Measurements from ENCODE around the gene HOOK2. TPM values are rescaled to one million over a fixed set of nuclear protein-coding genes. Genes with fewer than 3 reads are reported as not detected.

HOOK2 gene
- total RNA-seq, 1 experiment from 2014 or later, result 96.3 TPM

GRCh38 chr19:12778017-12778904 is 2.9 kb upstream of the HOOK2 start:
- intact Hi-C loops (cut with micrococcal nuclease), result loop anchor here (2.0 to 5.0 kb wide), 2 partner anchors 15 to 69 kb away; no protein-coding TSS in a partner anchor
- Histone ChIP-seq H4K20me1 (ENCODE audit: insufficient read depth) (no peaks in the 10 kb centered on the region), H3K9ac (ENCODE audit: low read length) (peak overlapping the region; percentile 78), H3K4me2 (ENCODE audit: low read length) (peak overlapping the region; percentile 85), H3K9me3 (ENCODE audit: control insufficient read depth in 1 of 2, insufficient read depth in 1 of 2, low read depth in 1 of 2, low read length in 2 of 2) (no peaks in the 10 kb centered on the region), H3K27me3 (ENCODE audit: insufficient read depth, low read length) (no peaks in the 10 kb centered on the region), H3K4me3 (replicated peaks in 1 of 2; ENCODE audit: low read depth in 1 of 2, low read length in 2 of 2) (peak overlapping the region; percentile 66 to 68), H3K4me1 (ENCODE audit: control insufficient read depth in 1 of 2, insufficient read depth in 2 of 2, low read length in 2 of 2) (peaks cover 53 to 80% of the 10 kb centered on the region in 2 experiments), H3K36me3 (ENCODE audit: control insufficient read depth in 1 of 2, insufficient read depth in 2 of 2, low read length in 2 of 2) (no peaks in the 10 kb centered on the region), H3K9me2 (ENCODE audit: insufficient read depth) (no peaks in the 10 kb centered on the region), H3K27ac (ENCODE audit: low read depth, low read length) (peak overlapping the region; percentile 96), H2AFZ (ENCODE audit: low read depth, low read length, poor library complexity, severe bottlenecking) (no peak overlapping the region), H3K79me2 (ENCODE audit: insufficient read depth, low read length) (peaks cover 6% of the 10 kb centered on the region; the same call in 1 of the 2 replicates)
- ATAC-seq, result peak; percentile 26
- TF ChIP-seq POLR2AphosphoS5 (IDR thresholded peaks at IDR 0.05; ENCODE audit: low read depth, low read length) (peak; percentile 46), TCF7L2 (IDR thresholded peaks at IDR 0.05; ENCODE audit: borderline replicate concordance, extremely low read depth, insufficient read depth, insufficient read length) (no peak), JUND (IDR thresholded peaks at IDR 0.05) (no peak), EZH2 (IDR thresholded peaks at IDR 0.05) (no peak), MAX (IDR thresholded peaks at IDR 0.05) (peak; percentile 82), SP1 (IDR thresholded peaks at IDR 0.05; ENCODE audit: low read depth) (peak; percentile 6; the same call in 1 of the 2 replicates), ZNF274 (IDR thresholded peaks at IDR 0.05; ENCODE audit: low read depth, low read length) (no peak), REST (IDR thresholded peaks at IDR 0.05; ENCODE audit: low read depth) (no peak), FOSL1 (IDR thresholded peaks at IDR 0.05; ENCODE audit: low read depth) (no peak)
- TF ChIP-seq, protein P1, sequence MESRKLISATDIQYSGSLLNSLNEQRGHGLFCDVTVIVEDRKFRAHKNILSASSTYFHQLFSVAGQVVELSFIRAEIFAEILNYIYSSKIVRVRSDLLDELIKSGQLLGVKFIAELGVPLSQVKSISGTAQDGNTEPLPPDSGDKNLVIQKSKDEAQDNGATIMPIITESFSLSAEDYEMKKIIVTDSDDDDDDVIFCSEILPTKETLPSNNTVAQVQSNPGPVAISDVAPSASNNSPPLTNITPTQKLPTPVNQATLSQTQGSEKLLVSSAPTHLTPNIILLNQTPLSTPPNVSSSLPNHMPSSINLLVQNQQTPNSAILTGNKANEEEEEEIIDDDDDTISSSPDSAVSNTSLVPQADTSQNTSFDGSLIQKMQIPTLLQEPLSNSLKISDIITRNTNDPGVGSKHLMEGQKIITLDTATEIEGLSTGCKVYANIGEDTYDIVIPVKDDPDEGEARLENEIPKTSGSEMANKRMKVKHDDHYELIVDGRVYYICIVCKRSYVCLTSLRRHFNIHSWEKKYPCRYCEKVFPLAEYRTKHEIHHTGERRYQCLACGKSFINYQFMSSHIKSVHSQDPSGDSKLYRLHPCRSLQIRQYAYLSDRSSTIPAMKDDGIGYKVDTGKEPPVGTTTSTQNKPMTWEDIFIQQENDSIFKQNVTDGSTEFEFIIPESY (IDR thresholded peaks at IDR 0.05; ENCODE audit: extremely low read depth, insufficient replicate concordance, low read length), result no peak
- RAD21 ChIA-PET (ENCODE audit: low non-redundant PET in 1 of 2, low total read pairs in 2 of 2, uncharacterized antibody in 2 of 2, unreplicated experiment in 2 of 2), result interaction anchor here (0.6 to 2.7 kb wide), 7 partner anchors 10 to 18 kb away, joined by 3 to 15 read pairs (median 5); partner anchors contain the start of gene JUNB (in 2 of the 2)
- CTCF ChIA-PET, result interaction anchor here (1.0 to 7.0 kb wide), 9 partner anchors 12 to 69 kb away, joined by 3 to 88 read pairs (median 12); partner anchors contain the start of genes GET3, JUNB and RTBDN
- no peak for DNase-seq (ENCODE audit: low read depth, low spot score)
- BruUV-seq (replicated peaks), result no TSS peak
- POLR2A ChIA-PET, result interaction anchor here (1.1 to 8.8 kb wide), 3 partner anchors 12 to 28 kb away, joined by 4 to 172 read pairs (median 6); partner anchors contain the start of genes JUNB and RNASEH2A

All from HCT116 (cell line).